HG02798 (cell line): ENCODE data around the gene CD160.
"Not testable (repeated sequence)": the region's sequence is repeated elsewhere in the genome, so short reads cannot be mapped to it uniquely, and the experiment has no call there.

Source experiments
- ATAC-seq: cut with Tn5 transposase; IDR thresholded peaks from one replicate; pipeline ENCODE4 v1.9.1; 2021; ENCODE audit warnings: mild to moderate bottlenecking; ENCODE audit not compliant: unreplicated experiment, poor library complexity

The CD160 gene

DNA sequence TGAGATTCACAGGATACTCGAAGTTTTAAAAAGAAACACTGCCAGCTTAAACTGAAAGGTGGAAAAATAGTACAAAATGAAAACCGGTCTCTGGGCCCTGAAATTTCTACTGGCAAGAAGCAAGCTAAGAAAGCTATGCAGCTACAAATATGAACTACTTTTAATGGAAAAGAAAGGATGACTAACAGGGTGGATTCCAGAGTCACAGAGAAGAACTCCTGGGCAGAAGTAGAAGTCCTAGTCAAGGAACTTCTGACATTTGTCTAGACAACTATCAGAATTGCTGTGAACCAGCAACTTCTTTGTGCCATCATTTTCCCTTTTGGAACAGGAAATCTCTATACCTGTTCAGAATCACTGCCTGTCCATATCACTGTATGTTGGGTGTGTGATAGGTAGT is 38.1 kb downstream of the CD160 start:
- ATAC-seq, result no peak

DNA sequence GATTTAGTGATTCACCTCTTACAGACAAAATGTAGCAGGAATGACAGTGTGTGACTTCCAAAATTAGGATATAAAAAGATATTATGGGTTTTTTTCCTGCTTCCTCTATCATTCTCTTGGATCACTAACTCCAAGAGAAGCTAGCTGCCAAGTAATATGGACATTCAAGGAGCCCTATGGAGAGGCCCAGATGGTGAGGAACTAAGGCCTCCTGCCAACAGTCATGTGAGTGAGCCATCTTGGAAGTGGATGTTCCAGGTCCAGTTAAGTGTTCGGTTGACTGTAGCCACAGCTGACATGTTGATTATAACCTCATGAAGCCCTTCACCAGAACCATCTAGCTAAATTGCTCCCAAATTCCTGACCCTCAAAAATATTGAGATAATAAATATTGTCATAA is 38.8 kb downstream of the CD160 start:
- ATAC-seq, result no peak

DNA sequence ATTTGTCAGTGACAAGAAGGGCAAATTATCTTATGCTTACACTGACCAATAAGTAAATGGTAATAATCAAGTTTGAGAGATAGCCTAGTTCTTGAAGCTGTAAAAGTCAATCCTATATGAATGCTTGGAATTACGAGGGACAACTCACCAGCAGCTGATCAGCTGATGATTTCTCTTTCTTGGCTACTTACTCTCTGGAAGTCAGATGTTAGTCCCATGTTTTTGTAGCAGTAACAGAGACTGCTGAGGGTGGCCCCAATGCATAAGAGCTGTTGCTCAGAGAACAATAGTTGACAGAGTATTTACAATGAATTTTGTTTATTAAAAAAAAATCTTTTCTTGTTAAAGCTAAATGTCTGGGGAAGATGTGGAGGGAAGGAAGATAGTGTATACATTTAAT is 39.3 kb downstream of the CD160 start:
- no peak for ATAC-seq

DNA sequence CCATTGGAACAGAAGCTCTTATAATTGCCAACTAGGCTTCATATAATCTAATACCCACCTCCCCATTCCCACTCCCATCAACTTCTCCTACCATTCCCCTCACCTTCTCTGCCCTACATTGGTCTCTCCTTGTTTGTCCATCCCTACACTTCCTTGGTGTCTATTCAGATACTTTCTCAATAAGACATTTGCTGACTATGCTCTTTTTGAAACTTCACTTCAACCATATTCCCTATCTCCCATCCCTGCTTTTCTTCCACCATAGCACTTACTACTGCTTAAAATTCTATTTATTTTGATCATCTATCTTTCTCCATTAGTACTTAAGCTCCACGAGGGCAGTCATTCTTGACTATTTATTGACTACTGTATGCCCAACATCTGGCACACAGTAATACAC is 40.4 kb downstream of the CD160 start:
- no peak for ATAC-seq

DNA sequence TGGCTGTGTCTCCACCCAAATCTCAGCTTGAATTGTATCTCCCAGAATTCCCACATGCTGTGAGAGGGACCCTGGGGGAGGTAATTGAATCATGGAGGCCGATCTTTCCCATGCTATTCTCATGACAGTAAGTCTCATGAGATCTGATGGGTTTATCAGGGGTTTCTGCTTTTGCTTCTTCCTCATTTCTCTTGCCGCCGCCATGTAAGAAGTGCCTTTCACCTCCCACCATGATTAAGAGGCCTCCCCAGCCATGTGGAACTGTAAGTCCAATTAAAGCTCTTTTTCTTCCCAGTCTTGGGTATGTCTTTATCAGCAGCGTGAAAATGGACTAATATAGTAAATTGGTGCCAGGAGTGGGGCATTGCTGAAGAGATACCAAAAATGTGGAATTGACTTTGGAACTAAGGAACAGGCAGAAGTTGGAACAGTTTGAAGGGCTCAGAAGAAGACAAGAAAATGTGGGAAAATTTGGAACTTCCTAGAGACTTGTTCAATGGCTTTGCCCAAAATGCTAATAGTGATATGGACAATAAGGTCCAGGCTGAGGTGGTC is 41.2 kb downstream of the CD160 start:
- not testable (repeated sequence) for ATAC-seq

DNA sequence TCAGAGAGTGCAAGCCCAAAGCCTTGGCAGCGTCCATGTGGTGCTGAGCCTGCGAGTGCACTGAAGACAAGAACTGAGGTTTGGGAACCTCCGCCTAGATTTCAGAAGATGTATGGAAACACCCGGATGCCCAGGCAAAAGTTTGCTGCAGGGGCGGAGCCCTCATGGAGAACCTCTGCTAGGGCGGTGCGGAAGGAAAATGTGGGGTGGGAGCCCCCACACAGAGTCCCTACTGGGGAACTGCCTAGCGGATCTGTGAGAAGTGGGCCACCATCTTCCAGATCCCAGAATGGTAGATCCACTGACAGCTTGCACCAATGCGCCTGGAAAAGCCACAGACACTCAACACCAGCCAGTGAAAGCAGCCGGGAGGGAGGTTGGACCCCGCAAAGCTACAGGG is 42.2 kb downstream of the CD160 start:
- ATAC-seq, result not testable (repeated sequence)

DNA sequence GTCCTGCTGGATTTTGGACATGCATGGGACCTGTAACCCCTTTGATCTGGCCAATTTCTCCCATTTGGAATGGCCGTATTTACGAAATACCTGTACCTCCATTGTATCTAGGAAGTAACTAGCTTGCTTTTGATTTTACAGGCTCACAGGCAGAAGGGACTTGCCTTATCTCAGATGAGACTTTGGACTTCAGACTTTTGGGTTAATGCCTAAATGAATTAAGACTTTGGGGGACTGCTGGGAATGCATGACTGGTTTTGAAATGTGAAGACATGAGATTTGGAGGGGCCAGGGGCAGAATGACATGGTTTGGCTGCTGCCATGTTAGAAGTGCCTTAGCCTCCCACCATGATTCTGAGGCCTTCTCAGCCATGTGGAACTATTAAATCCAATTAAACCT is 42.7 kb downstream of the CD160 start:
- not testable (repeated sequence) for ATAC-seq

DNA sequence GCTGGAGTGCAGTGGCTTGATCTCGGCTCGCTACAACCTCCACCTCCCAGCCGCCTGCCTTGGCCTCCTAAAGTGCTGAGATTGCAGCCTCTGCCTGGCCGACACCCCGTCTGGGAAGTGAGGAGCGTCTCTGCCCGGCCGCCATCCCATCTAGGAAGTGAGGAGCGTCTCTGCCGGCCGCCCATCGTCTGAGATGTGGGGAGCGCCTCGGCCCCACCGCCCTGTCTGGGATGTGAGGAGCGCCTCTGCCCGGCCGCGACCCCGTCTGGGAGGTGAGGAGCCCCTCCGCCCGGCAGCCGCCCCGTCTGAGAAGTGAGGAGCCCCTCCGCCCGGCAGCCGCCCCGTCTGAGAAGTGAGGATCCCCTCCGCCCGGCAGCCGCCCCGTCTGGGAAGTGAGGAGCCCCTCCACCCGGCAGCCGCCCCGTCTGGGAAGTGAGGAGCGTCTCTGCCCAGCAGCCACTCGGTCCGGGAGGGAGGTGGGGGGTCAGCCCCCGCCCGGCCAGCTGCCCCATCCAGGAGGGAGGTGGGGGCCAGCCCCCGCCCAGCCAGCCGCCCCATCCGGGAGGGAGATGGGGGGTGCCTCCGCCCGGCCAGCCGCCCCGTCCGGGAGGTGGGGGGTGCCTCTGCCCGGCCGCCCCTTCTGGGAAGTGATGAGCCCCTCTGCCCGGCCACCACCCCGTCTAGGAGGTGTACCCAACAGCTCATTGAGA is 45.1 kb downstream of the CD160 start:
- not testable (repeated sequence) for ATAC-seq

DNA sequence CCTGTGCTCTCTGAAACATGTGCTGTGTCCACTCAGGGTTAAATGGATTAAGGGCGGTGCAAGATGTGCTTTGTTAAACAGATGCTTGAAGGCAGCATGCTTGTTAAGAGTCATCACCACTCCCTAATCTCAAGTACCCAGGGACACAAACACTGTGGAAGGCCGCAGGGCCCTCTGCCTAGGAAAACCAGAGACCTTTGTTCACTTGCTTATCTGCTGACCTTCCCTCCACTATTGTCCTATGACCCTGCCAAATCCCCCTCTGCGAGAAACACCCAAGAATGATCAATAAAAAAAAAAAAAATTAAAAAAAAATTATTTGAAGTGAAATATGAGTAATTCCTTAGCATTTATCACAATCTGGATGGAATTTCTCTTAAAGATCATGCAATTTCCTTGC is 45.8 kb downstream of the CD160 start:
- not testable (repeated sequence) for ATAC-seq

DNA sequence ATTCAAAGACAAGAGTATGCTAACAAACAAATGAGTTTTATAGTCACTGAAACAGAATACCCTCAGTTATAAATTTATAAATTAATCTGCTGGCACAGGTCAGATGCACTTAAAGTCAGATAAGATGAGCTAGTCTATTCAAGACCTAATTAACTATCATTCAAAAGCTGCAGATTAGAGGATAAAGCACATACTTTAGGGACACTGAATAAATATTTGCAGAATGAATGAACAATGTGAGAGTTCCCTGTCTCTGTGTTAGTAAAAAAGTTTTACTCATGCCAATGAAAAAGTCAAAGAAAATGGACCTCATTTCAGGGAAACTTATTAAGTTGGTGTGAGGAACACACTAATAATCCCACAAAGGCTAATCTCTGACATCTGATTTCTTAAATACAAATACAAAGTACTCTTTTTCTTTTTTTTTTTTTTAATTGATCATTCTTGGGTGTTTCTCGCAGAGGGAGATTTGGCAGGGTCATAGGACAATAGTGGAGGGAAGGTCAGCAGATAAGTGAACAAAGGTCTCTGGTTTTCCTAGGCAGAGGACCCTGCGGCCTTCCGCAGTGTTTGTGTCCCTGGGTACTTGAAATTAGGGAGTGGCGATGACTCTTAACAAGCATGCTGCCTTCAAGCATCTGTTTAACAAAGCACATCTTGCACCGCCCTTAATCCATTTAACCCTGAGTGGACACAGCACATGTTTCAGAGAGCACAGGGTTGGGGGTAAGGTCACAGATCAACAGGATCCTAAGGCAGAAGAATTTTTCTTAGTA is 46.5 kb downstream of the CD160 start:
- ATAC-seq, result not testable (repeated sequence)

DNA sequence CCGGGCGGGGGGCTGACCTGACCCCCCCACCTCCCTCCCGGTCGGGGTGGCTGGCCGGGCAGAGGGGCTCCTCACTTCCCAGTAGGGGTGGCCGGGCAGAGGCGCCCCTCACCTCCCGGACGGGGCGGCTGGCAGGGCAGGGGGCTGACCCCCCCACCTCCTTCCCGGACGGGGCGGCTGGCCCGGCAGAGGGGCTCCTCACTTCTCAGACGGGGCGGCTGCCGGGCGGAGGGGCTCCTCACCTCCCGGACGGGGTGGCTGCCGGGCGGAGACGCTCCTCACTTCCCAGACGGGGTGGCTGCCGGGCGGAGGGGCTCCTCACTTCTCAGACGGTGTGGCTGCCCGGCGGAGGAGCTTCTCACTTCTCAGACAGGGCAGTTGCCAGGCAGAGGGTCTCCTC is 47.6 kb downstream of the CD160 start:
- ATAC-seq, result not testable (repeated sequence)

DNA sequence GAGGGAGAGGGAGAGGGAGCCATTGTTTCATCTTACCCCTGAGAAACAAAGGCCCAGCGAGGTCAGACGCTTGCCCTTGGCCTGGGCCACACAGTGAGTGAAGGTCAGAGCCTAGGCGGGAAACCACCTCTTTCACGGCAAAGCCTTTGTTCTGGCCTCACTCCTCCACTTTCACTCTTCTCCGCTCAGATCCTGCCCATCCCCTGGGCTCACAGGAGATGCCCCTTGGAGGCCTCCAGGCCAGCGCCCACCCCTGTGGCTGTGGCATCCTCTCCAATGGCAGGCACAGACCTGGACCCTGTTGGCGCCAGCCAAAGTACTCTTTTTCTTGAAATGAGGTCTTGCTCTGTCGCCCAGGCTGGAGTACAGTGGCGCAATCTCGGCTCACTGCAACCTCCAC is 48.7 kb downstream of the CD160 start:
- not testable (repeated sequence) for ATAC-seq

DNA sequence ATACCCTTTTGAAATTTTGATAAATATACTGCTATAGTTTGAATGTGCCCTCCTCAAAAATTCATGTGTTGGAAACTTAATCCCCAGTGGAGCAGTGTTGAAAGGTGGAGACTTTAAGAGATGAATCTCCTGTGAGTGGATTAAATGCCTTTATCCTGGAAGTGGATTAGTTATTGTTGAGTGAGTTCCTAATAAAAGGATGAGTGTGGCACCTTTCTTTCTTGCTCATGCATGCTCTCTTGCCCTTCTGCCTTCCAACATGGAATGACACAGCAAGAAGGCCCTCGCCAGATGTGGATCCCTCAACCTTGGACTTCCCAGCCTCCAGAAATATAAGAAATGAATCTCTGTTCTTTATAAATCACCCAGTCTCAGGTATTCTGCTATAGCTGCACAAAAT is 51.8 kb downstream of the CD160 start:
- ATAC-seq, result no peak

DNA sequence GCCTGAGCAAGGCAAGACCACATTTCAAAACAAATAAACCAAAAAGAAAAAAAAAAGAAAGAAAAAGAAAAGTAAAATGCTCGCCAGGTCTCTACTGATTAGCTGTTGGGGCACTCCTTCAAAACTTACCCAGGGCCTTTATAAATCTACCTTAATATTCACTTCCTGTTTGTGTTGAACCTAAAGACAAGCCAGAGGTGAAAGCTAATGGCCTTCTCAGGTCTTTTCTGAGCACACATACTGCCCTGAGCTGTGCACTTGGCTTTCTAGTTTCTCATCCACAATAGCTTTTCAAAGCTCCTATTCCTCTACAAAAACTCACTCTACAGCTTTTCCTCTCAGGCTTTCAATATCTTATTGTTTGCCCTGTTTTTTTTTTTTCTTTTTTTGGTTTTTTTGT is 54.1 kb downstream of the CD160 start:
- ATAC-seq, result no peak

DNA sequence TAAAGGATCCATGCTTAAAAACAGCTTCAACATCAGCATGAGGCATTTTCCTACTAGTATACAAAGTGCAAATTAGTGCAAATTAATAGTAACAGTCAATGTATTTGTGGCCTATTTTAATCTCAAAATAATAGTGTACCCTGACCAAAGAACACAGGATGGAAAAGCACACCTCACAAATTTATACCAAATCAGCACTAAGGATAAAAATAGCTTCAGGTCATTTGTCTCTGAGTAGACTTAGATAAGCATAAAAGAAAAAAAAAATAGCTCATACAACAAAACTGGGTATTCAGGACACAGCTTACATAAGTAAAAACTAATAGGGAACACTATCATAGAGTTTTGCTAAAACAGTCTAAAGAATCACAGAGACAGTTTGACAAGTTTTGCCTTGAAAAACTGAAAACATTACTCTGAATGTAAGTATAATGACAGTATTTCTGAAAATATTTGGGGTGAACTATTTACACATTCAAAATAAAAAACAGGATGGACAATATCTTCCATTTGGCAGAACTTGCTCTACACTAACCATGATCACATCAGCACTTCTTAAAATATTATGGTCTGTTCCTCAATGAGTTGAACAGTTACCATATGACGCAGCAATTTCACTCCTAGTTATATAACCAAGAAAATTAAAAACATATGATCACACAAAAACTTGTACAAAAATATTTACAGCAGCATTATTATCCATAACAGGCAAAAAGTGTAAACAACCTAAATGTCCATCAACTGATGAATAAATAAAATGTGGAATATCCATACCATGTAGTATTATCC is 58.3 kb downstream of the CD160 start:
- ATAC-seq, result no peak

DNA sequence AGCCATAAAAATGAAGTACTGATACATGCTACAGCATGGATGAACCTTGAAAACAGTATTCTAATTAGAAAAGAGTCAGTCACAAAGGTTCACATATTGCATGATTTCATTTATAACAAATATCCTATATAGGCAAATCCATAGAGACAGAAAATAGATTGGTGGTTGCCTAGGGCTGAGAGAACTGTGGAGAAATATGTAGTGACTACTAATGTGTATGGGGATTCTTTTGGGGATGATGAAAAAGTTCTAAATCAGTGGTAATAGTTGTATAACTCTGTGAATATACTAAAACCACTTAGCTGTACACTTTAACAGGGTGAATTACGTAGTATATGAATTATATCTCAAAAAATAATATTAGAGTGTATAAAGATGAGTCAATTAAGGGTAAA is 58.8 kb downstream of the CD160 start:
- no peak for ATAC-seq

DNA sequence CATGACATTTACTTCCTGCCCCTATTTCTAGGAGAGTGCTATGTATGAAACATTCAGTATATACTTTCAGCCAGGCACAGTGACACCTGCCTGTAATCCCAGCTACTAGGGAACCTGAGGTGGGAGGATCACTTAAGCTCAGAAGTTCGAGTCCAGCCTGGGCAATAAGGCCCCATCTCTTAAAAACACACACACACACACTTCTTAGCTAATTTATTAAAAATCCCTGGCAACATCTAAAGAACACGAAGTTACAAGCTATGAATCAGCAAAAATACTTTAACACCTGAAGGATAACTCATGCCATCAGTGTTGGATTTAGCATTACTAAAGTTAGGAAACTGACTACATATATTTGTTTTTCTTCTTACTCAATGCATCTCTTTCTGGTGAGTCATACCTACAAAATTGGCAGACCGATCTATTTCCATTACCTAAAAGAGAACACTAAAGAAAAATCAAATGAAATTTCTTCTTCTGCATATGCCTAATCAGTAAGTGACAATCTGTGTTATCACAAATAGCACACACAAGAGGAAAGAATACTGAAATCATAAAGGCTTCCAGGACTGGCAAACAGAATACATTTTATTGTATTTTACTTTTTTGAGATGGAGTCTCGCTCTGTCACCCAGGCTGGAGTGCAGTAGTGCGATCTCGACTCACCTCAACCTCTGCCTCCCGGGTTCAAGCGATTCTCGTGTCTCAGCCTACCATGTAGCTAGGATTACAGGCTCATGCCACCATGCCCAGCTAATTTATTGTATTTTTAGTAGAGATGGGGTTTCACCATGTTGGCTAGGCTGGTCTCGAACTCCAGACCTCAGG is 63.2 kb downstream of the CD160 start:
- no peak for ATAC-seq

DNA sequence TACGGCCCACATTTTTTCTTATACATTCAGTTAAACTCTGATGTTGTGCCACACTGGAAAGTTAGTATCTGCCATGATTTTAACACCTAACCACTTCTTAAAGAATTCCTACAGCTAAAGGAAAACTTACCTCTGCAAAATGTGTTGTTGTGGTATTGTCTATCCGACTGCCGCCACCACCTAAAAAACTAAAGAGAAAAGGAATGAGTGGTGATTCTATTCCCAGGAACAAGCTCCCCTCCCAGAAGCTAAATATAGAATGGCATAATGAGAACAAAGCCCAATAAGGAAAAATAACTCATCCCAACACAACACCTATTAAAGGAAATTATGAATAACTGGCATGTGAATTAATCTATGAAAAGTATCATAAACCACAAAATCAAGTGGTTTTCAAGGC is 65.1 kb downstream of the CD160 start:
- ATAC-seq, result no peak

DNA sequence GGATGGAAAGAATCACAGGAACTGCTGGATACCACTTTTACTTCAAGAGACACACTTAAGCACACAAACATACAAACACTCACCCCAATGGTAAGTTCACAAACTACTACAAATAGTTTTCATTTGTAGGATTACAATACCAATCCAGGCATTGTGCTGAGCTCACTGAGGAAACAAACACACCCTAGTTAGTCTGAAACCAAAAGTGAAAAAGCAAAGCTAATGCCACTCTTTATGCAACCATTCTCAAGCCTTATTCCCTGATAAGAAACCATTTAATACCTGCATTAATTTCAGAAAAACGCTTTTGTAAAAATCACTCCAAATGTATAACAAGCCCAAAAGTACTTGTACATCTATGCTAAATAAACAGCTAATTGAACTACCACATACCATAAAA is 66.2 kb downstream of the CD160 start:
- no peak for ATAC-seq

DNA sequence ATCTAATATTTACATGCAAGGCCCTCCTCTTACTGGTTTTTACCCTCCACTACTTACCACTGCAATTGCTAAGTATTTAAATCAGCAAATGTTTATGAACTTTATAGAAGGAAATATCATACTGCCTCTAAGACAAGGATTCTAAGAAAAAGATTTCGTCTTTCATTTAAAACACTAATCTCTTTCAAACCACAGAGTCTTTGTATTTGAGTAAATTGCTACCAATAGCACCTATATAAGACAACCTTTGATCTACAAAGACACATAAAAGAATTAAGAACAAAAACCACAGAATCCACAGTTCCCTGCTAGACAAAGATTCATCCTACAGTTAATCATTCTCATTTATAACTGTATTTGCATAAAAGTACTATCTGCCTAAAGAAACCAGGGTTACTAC is 67.0 kb downstream of the CD160 start:
- no peak for ATAC-seq
